Endothelial cell of umbilical vein (primary cell): ENCODE data around the gene THSD7A. TPM values are rescaled to one million over a fixed set of nuclear protein-coding genes. Genes with fewer than 3 reads are reported as not detected.

Source experiments
- BruUV-seq: library from RNA; stranded (reverse); fragments of 400-500 nt; replicated peaks from 2 replicates; lab custom pipeline; 2021; lab: Mats Ljungman, UMichigan
- CTCF ChIA-PET: fragments of 300-600, 350-600 bp; sonication (Branson Sonifier 250); formaldehyde crosslinking; loops from one replicate; lab custom pipeline; 2021; ENCODE audit warnings: antibody characterized with exemption, inconsistent platforms; lab: Charles Lee
- POLR2A ChIA-PET: fragments of 300-600, 350-600 bp; sonication (Branson Sonifier 250); formaldehyde crosslinking; loops from one replicate; lab custom pipeline; 2021; ENCODE audit warnings: antibody characterized with exemption, inconsistent platforms; lab: Charles Lee
- DNase-seq: peaks from one replicate; pipeline ENCODE4 v3.0.0-alpha.2; 2011; ENCODE audit warnings: low read depth, low spot score
- FAIRE-seq: peaks from 2 replicates; lab custom pipeline; 2011; peaks lifted over from hg19 to GRCh38; lab: Jason Lieb, UNC
- H2AFZ ChIP-seq: 2 replicates; pipeline ENCODE4 v1.6.0; 2012; ENCODE audit warnings: low read depth, low read length, control low read depth, inconsistent platforms
- H3K27ac ChIP-seq: 2 replicates; pipeline ENCODE4 v1.5.1; 2011; ENCODE audit warnings: low read depth, mild to moderate bottlenecking, control low read depth, low read length, moderate library complexity; ENCODE audit not compliant: insufficient read depth
- H3K27me3 ChIP-seq, 2 experiments: 2 replicates each; pipeline versions ENCODE4 v1.6.0 to v1.6.1; 2011; ENCODE audit warnings: low read length in 2 of 2, mixed read lengths in 1 of 2; ENCODE audit not compliant: control insufficient read depth in 2 of 2, insufficient read depth in 2 of 2
- H3K36me3 ChIP-seq, 2 experiments: 2 replicates in 1 of 2; 3 replicates in 1 of 2; pipeline ENCODE4 v1.5.1; 2011; ENCODE audit warnings: low read length in 2 of 2, mild to moderate bottlenecking in 1 of 2, moderate library complexity in 1 of 2; ENCODE audit not compliant: control insufficient read depth in 2 of 2, insufficient read depth in 2 of 2; ENCODE audit errors: extremely low read depth in 1 of 2
- H3K4me1 ChIP-seq: 3 replicates; pipeline ENCODE4 v1.5.1; 2011; ENCODE audit warnings: mild to moderate bottlenecking, low read length; ENCODE audit not compliant: control insufficient read depth, insufficient read depth; ENCODE audit errors: extremely low read depth
- H3K4me2 ChIP-seq: 2 replicates; pipeline ENCODE4 v1.6.1; 2011; ENCODE audit warnings: low read length, control low read depth, mixed read lengths; ENCODE audit not compliant: insufficient read depth
- H3K4me3 ChIP-seq, 3 experiments: fragments of 200-600 bp in 1 of 3; sonication (generic), shearing (Covaris generic) in 1 of 3; replicated peaks in 1 of 3; 2 replicates each; pipeline ENCODE4 v1.5.1; 2011 to 2016; ENCODE audit warnings: control low read depth in 3 of 3, low read length in 3 of 3, mild to moderate bottlenecking in 2 of 3, inconsistent platforms in 1 of 3, low read depth in 1 of 3, moderate library complexity in 1 of 3; ENCODE audit not compliant: insufficient read depth in 1 of 3
- H3K79me2 ChIP-seq: 2 replicates; pipeline ENCODE4 v1.6.0; 2012; ENCODE audit warnings: low read length, inconsistent platforms; ENCODE audit not compliant: control insufficient read depth, insufficient read depth
- H3K9ac ChIP-seq: replicated peaks from 2 replicates; pipeline ENCODE3; 2011; ENCODE audit warnings: low read length, control low read depth; ENCODE audit not compliant: insufficient read depth; ENCODE audit errors: extremely low read depth
- H3K9me1 ChIP-seq: replicated peaks from 3 replicates; pipeline ENCODE4 v1.6.0; 2011; ENCODE audit warnings: mild to moderate bottlenecking, low read length; ENCODE audit not compliant: control insufficient read depth, insufficient read depth; ENCODE audit errors: extremely low read depth
- H3K9me3 ChIP-seq: replicated peaks from 2 replicates; pipeline ENCODE4 v1.5.1; 2012; ENCODE audit warnings: low read length, inconsistent platforms; ENCODE audit not compliant: control insufficient read depth, insufficient read depth
- H4K20me1 ChIP-seq: replicated peaks from 2 replicates; pipeline ENCODE3; 2011; ENCODE audit warnings: mild to moderate bottlenecking, low read length; ENCODE audit not compliant: control insufficient read depth, insufficient read depth; ENCODE audit errors: extremely low read depth
- EZH2 ChIP-seq: IDR thresholded peaks from 2 replicates; pipeline ENCODE4 v1.6.1; 2012; ENCODE audit warnings: borderline replicate concordance, low read depth, mild to moderate bottlenecking, moderate library complexity, low read length, inconsistent platforms; ENCODE audit not compliant: severe bottlenecking
- FOS ChIP-seq: IDR thresholded peaks from 2 replicates; pipeline ENCODE4 v1.6.1; 2011; ENCODE audit warnings: mild to moderate bottlenecking, low read length, moderate library complexity, borderline replicate concordance; ENCODE audit not compliant: insufficient read depth
- JUN ChIP-seq: IDR thresholded peaks from 2 replicates; pipeline ENCODE4 v1.6.1; 2011; ENCODE audit warnings: borderline replicate concordance, low read depth; ENCODE audit not compliant: insufficient read length, insufficient read depth
- MAX ChIP-seq: IDR thresholded peaks from 2 replicates; pipeline ENCODE4 v1.6.1; 2011; ENCODE audit not compliant: insufficient read depth, insufficient read length
- MYC ChIP-seq: IDR thresholded peaks from one replicate; pipeline ENCODE4 v1.6.1; 2011; ENCODE audit warnings: mild to moderate bottlenecking, low read depth, low read length
- POLR2AphosphoS5 ChIP-seq: IDR thresholded peaks from 2 replicates; pipeline ENCODE4 v1.6.1; 2012; ENCODE audit warnings: low read depth, mild to moderate bottlenecking, control low read depth, low read length, moderate library complexity; ENCODE audit not compliant: insufficient read depth
- dilution Hi-C: fragments of 300-500 bp; cut with MboI; formaldehyde crosslinking; loops from one replicate; pipeline ENCODE4 v1.15.0; 2019; ENCODE audit warnings: low sequenced_read_pairs; ENCODE audit not compliant: extremely low pct_ligation_motif_present
- intact Hi-C: fragments of 100-400 bp; cut with micrococcal nuclease; formaldehyde crosslinking; loops from one replicate; pipeline ENCODE4 v1.10.0; 2022
- polyA plus RNA-seq, 4 experiments: library from polyadenylated mRNA; depleted of rRNA in 3 of 4; stranded (reverse) in 3 of 4; unstranded in 1 of 4; fragments of >200 nt; gene quantifications; 2 replicates each; pipeline versions ENCODE4 v1.2.1 to v1.2.3, GENCODE V29; 2011 to 2012; ENCODE audit warnings: missing spikeins in 1 of 4
- total RNA-seq: library from RNA; stranded (reverse); gene quantifications from 2 replicates; pipeline ENCODE4 v1.2.3, GENCODE V29; 2021
- TF ChIP-seq, protein P1 (sequence below), 2 donors: IDR thresholded peaks; 1 replicate in 1 of 2; 2 replicates in 1 of 2; pipeline ENCODE4 v1.5.1; 2011; ENCODE audit warnings: low read length in 2 of 2, mild to moderate bottlenecking in 2 of 2, moderate library complexity in 2 of 2, control low read depth in 1 of 2, inconsistent platforms in 1 of 2, low read depth in 1 of 2; ENCODE audit not compliant: insufficient read depth in 1 of 2; ENCODE audit errors: extremely low read depth in 1 of 2

Gene THSD7A
- total and polyA plus RNA-seq, 2 donors (not counting 3 experiments of a cell fraction or from before 2014, with no cell fraction given), result 3.3 to 12.7 TPM

DNA sequence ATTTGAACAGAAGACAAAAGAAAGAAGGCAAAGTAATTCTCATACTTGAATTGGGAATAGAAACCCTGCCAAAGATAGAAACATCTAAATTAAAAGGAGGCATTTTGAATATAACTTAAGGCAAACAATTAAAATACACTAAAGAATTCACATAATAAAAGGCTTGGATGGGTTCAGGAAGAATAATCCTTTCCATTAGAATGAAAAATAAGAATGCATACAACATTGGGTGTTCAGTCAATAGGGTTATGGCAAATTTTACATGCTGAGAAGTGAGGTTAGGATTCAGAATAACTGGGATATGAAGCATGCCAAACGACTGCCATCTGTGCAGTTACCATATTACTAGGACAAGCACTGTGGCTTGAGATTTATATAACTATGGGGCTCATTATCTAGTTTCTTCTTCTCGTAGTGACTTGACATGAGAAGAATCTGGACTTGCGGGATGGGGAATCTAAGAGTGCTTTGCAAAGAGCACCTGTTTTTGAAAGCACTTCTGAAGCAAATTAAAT lies 326.5 kb downstream of the THSD7A start:
- no peaks in the 10 kb centered on the region for H3K27me3 ChIP-seq
- H3K9ac ChIP-seq, result no peak overlapping the region
- no peak overlapping the region for H3K27ac ChIP-seq
- BruUV-seq, result no TSS peak
- no peaks in the 10 kb centered on the region for H3K9me3 ChIP-seq
- H3K9me1 ChIP-seq, result no peaks in the 10 kb centered on the region
- H3K4me3 ChIP-seq, result no peak overlapping the region
- H3K4me1 ChIP-seq, result no peaks in the 10 kb centered on the region
- CTCF ChIA-PET, result no interaction called here
- no peak for FAIRE-seq
- TF ChIP-seq EZH2 (no peak), MYC (no peak), POLR2AphosphoS5 (no peak), FOS (no peak), MAX (no peak), JUN (no peak)
- TF ChIP-seq, protein P1, sequence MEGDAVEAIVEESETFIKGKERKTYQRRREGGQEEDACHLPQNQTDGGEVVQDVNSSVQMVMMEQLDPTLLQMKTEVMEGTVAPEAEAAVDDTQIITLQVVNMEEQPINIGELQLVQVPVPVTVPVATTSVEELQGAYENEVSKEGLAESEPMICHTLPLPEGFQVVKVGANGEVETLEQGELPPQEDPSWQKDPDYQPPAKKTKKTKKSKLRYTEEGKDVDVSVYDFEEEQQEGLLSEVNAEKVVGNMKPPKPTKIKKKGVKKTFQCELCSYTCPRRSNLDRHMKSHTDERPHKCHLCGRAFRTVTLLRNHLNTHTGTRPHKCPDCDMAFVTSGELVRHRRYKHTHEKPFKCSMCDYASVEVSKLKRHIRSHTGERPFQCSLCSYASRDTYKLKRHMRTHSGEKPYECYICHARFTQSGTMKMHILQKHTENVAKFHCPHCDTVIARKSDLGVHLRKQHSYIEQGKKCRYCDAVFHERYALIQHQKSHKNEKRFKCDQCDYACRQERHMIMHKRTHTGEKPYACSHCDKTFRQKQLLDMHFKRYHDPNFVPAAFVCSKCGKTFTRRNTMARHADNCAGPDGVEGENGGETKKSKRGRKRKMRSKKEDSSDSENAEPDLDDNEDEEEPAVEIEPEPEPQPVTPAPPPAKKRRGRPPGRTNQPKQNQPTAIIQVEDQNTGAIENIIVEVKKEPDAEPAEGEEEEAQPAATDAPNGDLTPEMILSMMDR (IDR thresholded peaks at IDR 0.05; ENCODE audit: extremely low read depth in 1 of 2, insufficient read depth in 1 of 2, low read depth in 1 of 2, low read length in 2 of 2), result no peak
- POLR2A ChIA-PET, result no interaction called here
- intact Hi-C loops (no loop called here), dilution Hi-C loops (no loop called here)
- no peak overlapping the region for H2AFZ ChIP-seq
- DNase-seq, result no peak
- H4K20me1 ChIP-seq, result no peaks in the 10 kb centered on the region
- H3K4me2 ChIP-seq, result no peak overlapping the region
- no peaks in the 10 kb centered on the region for H3K36me3 ChIP-seq
- no peaks in the 10 kb centered on the region for H3K79me2 ChIP-seq
